Measurements from ENCODE around the gene DGKA.

DGKA gene

GRCh38 chr12:55930771-55931316, at the start of gene DGKA:
DGKA (plus strand) TSS chr12:55931162; CDS start chr12:55936504, 5,342 bp downstream.
- ATAC-seq = peak; percentile 49
- TF ChIP-seq ZC3H10 (CRISPR knock-in tag; IDR thresholded peaks at IDR 0.05) (no peak), CSDC2 (CRISPR knock-in tag; IDR thresholded peaks at IDR 0.05) (no peak), ZNF565 (CRISPR knock-in tag; conservative IDR thresholded peaks at IDR 0.05; ENCODE audit: low read depth) (no peak), ISL1 (CRISPR knock-in tag; IDR thresholded peaks at IDR 0.05) (no peak), GLIS3 (CRISPR knock-in tag; IDR thresholded peaks at IDR 0.05) (no peak)
- TF ChIP-seq, protein P1, sequence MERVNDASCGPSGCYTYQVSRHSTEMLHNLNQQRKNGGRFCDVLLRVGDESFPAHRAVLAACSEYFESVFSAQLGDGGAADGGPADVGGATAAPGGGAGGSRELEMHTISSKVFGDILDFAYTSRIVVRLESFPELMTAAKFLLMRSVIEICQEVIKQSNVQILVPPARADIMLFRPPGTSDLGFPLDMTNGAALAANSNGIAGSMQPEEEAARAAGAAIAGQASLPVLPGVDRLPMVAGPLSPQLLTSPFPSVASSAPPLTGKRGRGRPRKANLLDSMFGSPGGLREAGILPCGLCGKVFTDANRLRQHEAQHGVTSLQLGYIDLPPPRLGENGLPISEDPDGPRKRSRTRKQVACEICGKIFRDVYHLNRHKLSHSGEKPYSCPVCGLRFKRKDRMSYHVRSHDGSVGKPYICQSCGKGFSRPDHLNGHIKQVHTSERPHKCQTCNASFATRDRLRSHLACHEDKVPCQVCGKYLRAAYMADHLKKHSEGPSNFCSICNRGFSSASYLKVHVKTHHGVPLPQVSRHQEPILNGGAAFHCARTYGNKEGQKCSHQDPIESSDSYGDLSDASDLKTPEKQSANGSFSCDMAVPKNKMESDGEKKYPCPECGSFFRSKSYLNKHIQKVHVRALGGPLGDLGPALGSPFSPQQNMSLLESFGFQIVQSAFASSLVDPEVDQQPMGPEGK (CRISPR knock-in tag; IDR thresholded peaks at IDR 0.05; ENCODE audit: borderline replicate concordance) = no peak

DNA sequence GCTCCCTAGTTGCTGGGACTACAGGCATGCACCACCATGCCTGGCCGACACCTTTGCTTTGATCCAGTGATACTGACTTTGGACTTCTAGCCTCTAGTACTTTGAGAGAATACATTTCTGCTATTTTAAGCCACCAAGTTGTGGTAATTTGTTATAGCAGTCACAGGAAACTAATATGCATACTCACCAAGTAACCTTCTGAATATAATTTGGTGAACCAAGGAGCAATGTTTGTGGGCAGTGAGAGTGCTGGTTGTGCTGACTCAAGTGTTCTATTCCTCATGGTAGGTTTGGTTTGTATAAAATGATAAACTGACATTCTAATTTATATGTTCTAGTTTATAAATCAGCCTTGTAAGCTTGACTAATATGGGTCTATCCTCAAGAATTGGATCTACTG, 45.8 kb upstream of the DGKA start:
- TF ChIP-seq, protein P2, sequence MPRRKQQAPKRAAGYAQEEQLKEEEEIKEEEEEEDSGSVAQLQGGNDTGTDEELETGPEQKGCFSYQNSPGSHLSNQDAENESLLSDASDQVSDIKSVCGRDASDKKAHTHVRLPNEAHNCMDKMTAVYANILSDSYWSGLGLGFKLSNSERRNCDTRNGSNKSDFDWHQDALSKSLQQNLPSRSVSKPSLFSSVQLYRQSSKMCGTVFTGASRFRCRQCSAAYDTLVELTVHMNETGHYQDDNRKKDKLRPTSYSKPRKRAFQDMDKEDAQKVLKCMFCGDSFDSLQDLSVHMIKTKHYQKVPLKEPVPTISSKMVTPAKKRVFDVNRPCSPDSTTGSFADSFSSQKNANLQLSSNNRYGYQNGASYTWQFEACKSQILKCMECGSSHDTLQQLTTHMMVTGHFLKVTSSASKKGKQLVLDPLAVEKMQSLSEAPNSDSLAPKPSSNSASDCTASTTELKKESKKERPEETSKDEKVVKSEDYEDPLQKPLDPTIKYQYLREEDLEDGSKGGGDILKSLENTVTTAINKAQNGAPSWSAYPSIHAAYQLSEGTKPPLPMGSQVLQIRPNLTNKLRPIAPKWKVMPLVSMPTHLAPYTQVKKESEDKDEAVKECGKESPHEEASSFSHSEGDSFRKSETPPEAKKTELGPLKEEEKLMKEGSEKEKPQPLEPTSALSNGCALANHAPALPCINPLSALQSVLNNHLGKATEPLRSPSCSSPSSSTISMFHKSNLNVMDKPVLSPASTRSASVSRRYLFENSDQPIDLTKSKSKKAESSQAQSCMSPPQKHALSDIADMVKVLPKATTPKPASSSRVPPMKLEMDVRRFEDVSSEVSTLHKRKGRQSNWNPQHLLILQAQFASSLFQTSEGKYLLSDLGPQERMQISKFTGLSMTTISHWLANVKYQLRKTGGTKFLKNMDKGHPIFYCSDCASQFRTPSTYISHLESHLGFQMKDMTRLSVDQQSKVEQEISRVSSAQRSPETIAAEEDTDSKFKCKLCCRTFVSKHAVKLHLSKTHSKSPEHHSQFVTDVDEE (CRISPR knock-in tag; IDR thresholded peaks at IDR 0.05) = no peak
- TF ChIP-seq GLIS3 (CRISPR knock-in tag; IDR thresholded peaks at IDR 0.05) (no peak), ZFP30 (CRISPR knock-in tag; IDR thresholded peaks at IDR 0.05) (no peak), ZNF565 (CRISPR knock-in tag; conservative IDR thresholded peaks at IDR 0.05; ENCODE audit: low read depth) (no peak), TCF4 (CRISPR knock-in tag; IDR thresholded peaks at IDR 0.05; ENCODE audit: borderline replicate concordance) (no peak), OSR1 (CRISPR knock-in tag; IDR thresholded peaks at IDR 0.05) (no peak), CREB5 (CRISPR knock-in tag; IDR thresholded peaks at IDR 0.05; ENCODE audit: low read depth) (no peak), BACH2 (CRISPR knock-in tag; IDR thresholded peaks at IDR 0.05; ENCODE audit: borderline replicate concordance) (no peak), CSRNP3 (CRISPR knock-in tag; IDR thresholded peaks at IDR 0.05) (no peak)
- TF ChIP-seq, protein P3, sequence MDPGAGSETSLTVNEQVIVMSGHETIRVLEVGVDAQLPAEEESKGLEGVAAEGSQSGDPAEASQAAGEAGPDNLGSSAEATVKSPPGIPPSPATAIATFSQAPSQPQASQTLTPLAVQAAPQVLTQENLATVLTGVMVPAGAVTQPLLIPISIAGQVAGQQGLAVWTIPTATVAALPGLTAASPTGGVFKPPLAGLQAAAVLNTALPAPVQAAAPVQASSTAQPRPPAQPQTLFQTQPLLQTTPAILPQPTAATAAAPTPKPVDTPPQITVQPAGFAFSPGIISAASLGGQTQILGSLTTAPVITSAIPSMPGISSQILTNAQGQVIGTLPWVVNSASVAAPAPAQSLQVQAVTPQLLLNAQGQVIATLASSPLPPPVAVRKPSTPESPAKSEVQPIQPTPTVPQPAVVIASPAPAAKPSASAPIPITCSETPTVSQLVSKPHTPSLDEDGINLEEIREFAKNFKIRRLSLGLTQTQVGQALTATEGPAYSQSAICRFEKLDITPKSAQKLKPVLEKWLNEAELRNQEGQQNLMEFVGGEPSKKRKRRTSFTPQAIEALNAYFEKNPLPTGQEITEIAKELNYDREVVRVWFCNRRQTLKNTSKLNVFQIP (CRISPR knock-in tag; IDR thresholded peaks at IDR 0.05; ENCODE audit: borderline replicate concordance, low read depth) = no peak
- no peak for ATAC-seq

GRCh38 chr12:55891310-55891709, 39.7 kb upstream of the DGKA start:
- TF ChIP-seq BACH2 (CRISPR knock-in tag; IDR thresholded peaks at IDR 0.05; ENCODE audit: borderline replicate concordance) (no peak), PPARA (CRISPR knock-in tag; IDR thresholded peaks at IDR 0.05; ENCODE audit: borderline replicate concordance) (no peak)
- ATAC-seq = no peak

DNA sequence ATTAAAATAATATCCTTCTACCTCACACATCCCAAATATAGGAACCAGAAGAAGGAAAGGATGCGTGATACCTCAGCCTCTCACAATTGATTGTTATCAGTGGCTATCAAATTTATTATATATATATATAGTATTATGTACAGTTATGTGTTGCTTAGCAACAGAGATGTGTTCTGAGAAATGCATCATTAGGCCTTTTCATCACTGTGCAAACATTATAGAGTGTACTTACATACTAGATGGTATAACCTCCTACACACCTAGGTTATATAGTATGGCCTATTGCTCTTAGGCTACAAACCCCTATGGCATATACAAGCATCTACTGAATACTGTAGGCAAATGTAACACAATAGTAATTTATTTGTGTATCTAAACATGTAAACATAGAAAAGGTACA, 37.2 kb upstream of the DGKA start:
- no peak for ATAC-seq
- no peak for TF ChIP-seq CSDC2 (CRISPR knock-in tag; IDR thresholded peaks at IDR 0.05)
- no peak for TF ChIP-seq RARB (CRISPR knock-in tag; IDR thresholded peaks at IDR 0.05)
- TF ChIP-seq ZNF8 (CRISPR knock-in tag; IDR thresholded peaks at IDR 0.05) = no peak
- TF ChIP-seq, protein P1 (CRISPR knock-in tag; IDR thresholded peaks at IDR 0.05; ENCODE audit: borderline replicate concordance) = no peak
- TF ChIP-seq TCF4 (CRISPR knock-in tag; IDR thresholded peaks at IDR 0.05; ENCODE audit: borderline replicate concordance) = no peak
- no peak for TF ChIP-seq ZFP30 (CRISPR knock-in tag; IDR thresholded peaks at IDR 0.05)
- TF ChIP-seq BACH2 (CRISPR knock-in tag; IDR thresholded peaks at IDR 0.05; ENCODE audit: borderline replicate concordance) = no peak
- TF ChIP-seq OSR1 (CRISPR knock-in tag; IDR thresholded peaks at IDR 0.05) = no peak
- TF ChIP-seq ISL1 (CRISPR knock-in tag; IDR thresholded peaks at IDR 0.05) = no peak
- no peak for TF ChIP-seq PPARA (CRISPR knock-in tag; IDR thresholded peaks at IDR 0.05; ENCODE audit: borderline replicate concordance)
- TF ChIP-seq, protein P2 (CRISPR knock-in tag; IDR thresholded peaks at IDR 0.05) = no peak
- no peak for TF ChIP-seq CREB5 (CRISPR knock-in tag; IDR thresholded peaks at IDR 0.05; ENCODE audit: low read depth)
- no peak for TF ChIP-seq ZC3H10 (CRISPR knock-in tag; IDR thresholded peaks at IDR 0.05)
- no peak for TF ChIP-seq ESRRG (CRISPR knock-in tag; IDR thresholded peaks at IDR 0.05)
- no peak for TF ChIP-seq GLIS3 (CRISPR knock-in tag; IDR thresholded peaks at IDR 0.05)
